OCI-LY3 (cell line): ENCODE measurements around the gene ABCB10.

Source experiments
- H2AFZ ChIP-seq: fragments of 200-600, 300-600 bp; shearing (Covaris generic); 2 replicates; pipeline ENCODE4 v1.6.0; 2014; ENCODE audit warnings: antibody characterized with exemption, low read depth, low read length
- H3K27ac ChIP-seq: fragments of 200-600, 300-600 bp; sonication (generic); 2 replicates; pipeline ENCODE4 v1.5.1; 2014; ENCODE audit warnings: mild to moderate bottlenecking, low read length, moderate library complexity, mixed read lengths
- H3K27me3 ChIP-seq: fragments of 200-600, 300-600 bp; sonication (generic); 2 replicates; pipeline ENCODE4 v1.6.1; 2014; ENCODE audit warnings: low read depth, low read length, mixed read lengths
- H3K36me3 ChIP-seq: fragments of 200-600, 300-600 bp; sonication (generic); replicated peaks from 2 replicates; pipeline ENCODE3; 2014; ENCODE audit warnings: low read depth, low read length, mixed read lengths
- H3K4me1 ChIP-seq: fragments of 300-600, 200-600 bp; sonication (generic); 2 replicates; pipeline ENCODE4 v1.6.1; 2014; ENCODE audit warnings: low read length, mixed read lengths
- H3K4me2 ChIP-seq: fragments of 200-600, 300-600 bp; sonication (generic); 2 replicates; pipeline ENCODE4 v1.6.1; 2014; ENCODE audit warnings: low read length, mixed read lengths
- H3K4me3 ChIP-seq: fragments of 300-600, 200-600 bp; sonication (generic); 2 replicates; pipeline ENCODE4 v1.5.1; 2014; ENCODE audit warnings: antibody characterized with exemption, mild to moderate bottlenecking, low read length, moderate library complexity
- H3K79me2 ChIP-seq: fragments of 300-600, 200-600 bp; shearing (Covaris generic); 2 replicates; pipeline ENCODE4 v1.6.1; 2014; ENCODE audit warnings: mild to moderate bottlenecking, low read length, mixed read lengths
- H3K9ac ChIP-seq: fragments of 300-600, 200-600 bp; shearing (Covaris generic); 2 replicates; pipeline ENCODE4 v1.6.0; 2014; ENCODE audit warnings: mild to moderate bottlenecking, low read length, moderate library complexity
- H3K9me3 ChIP-seq: fragments of 200-600, 300-600 bp; shearing (Covaris generic); 2 replicates; pipeline ENCODE4 v1.6.1; 2014; ENCODE audit warnings: low read length, mixed read lengths; ENCODE audit not compliant: insufficient read depth
- H4K20me1 ChIP-seq: fragments of 200-600, 300-600 bp; sonication (generic); 2 replicates; pipeline ENCODE4 v1.6.1; 2016; ENCODE audit warnings: low read length, mixed read lengths; ENCODE audit not compliant: insufficient read depth
- EZH2phosphoT487 ChIP-seq: fragments of 200-600 bp; shearing (Covaris generic); IDR thresholded peaks from 2 replicates; pipeline ENCODE4 v1.6.1; 2018; ENCODE audit warnings: antibody characterized with exemption, mixed run types, low read depth
- TF ChIP-seq, protein P1 (sequence below): fragments of 200-600, 300-600 bp; sonication (generic); IDR thresholded peaks from 2 replicates; pipeline ENCODE4 v1.5.1; 2014; ENCODE audit warnings: antibody characterized with exemption, low read length, low read depth

The ABCB10 gene

DNA sequence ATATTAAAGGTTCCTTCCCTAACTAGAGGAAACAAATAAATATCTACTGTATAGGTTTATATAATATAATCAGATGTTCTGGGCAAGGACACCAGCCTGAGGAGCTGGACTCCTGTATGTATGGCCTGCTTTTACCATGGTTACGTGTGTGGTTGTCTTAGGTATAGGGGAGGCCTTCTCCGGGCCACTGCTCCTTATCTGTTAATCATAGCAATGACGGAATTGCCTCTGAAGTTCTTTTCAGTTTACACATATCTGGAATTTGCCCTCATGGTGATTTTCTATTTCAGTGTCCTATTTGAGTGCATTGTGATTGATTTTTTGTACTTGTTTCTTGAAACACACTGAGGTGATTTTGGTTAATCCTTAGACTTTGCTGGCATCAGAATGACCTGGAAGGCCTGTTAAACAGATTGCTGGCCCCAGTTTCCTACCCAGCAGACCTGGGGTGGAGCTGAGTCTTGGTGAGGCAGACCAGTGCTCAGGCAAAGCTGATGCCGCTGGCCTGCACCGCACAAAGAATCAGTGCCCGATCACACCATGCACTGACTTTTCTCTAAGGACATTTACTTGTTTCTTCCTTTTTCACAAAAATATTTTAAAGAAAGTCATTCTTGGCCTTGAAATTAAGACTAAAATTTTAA lies 18.5 kb downstream of the ABCB10 start:
- H3K27ac ChIP-seq = no peak overlapping the region
- no peak overlapping the region for H3K4me2 ChIP-seq
- H3K36me3 ChIP-seq = peaks cover 41% of the 10 kb centered on the region
- no peaks in the 10 kb centered on the region for H3K27me3 ChIP-seq
- H3K4me3 ChIP-seq = no peak overlapping the region
- H3K4me1 ChIP-seq = no peaks in the 10 kb centered on the region; the same call in 1 of the 2 replicates
- H3K9ac ChIP-seq = no peak overlapping the region
- no peaks in the 10 kb centered on the region for H3K9me3 ChIP-seq
- no peaks in the 10 kb centered on the region for H3K79me2 ChIP-seq
- H4K20me1 ChIP-seq = no peaks in the 10 kb centered on the region
- TF ChIP-seq, protein P1, sequence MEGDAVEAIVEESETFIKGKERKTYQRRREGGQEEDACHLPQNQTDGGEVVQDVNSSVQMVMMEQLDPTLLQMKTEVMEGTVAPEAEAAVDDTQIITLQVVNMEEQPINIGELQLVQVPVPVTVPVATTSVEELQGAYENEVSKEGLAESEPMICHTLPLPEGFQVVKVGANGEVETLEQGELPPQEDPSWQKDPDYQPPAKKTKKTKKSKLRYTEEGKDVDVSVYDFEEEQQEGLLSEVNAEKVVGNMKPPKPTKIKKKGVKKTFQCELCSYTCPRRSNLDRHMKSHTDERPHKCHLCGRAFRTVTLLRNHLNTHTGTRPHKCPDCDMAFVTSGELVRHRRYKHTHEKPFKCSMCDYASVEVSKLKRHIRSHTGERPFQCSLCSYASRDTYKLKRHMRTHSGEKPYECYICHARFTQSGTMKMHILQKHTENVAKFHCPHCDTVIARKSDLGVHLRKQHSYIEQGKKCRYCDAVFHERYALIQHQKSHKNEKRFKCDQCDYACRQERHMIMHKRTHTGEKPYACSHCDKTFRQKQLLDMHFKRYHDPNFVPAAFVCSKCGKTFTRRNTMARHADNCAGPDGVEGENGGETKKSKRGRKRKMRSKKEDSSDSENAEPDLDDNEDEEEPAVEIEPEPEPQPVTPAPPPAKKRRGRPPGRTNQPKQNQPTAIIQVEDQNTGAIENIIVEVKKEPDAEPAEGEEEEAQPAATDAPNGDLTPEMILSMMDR = no peak
- no peak for TF ChIP-seq EZH2phosphoT487
- H2AFZ ChIP-seq = no peak overlapping the region

GRCh38 chr1:229538945-229539344 lies 19.6 kb downstream of the ABCB10 start:
- Histone ChIP-seq H3K27me3 (no peaks in the 10 kb centered on the region), H3K4me2 (no peak overlapping the region), H2AFZ (no peak overlapping the region), H3K9me3 (no peaks in the 10 kb centered on the region), H3K27ac (no peak overlapping the region), H3K79me2 (no peaks in the 10 kb centered on the region), H3K9ac (no peak overlapping the region), H3K4me3 (no peak overlapping the region), H3K36me3 (peaks cover 37% of the 10 kb centered on the region), H3K4me1 (no peaks in the 10 kb centered on the region; the same call in 1 of the 2 replicates), H4K20me1 (no peaks in the 10 kb centered on the region; the same call in 1 of the 2 replicates)
- TF ChIP-seq, protein P1 = no peak
- TF ChIP-seq EZH2phosphoT487 = no peak

DNA sequence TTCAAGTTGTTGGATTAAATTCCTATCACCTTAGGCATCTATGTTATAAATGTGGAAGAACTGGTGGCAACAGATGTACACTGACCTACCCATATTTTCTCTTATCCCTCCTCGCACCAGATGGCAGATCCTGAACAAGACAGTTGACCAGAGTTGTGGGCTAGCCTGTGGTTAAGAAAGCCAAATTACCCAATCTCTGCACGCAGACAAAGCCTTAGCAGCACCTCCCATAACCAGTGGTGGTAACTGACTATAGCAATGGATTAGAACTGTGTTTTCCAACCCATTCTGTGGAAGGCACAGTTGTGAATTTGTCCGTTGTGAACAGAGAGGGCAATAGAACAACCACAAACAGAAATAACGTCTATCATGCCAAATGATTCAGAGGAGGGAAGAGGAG lies 20.6 kb downstream of the ABCB10 start:
- Histone ChIP-seq H4K20me1 (no peaks in the 10 kb centered on the region; the same call in 1 of the 2 replicates), H3K4me3 (no peak overlapping the region), H3K27me3 (no peaks in the 10 kb centered on the region), H3K79me2 (no peaks in the 10 kb centered on the region), H3K36me3 (peaks cover 37% of the 10 kb centered on the region), H3K27ac (no peak overlapping the region), H3K4me2 (no peak overlapping the region), H3K9ac (no peak overlapping the region), H3K4me1 (no peaks in the 10 kb centered on the region; the same call in 1 of the 2 replicates), H3K9me3 (no peaks in the 10 kb centered on the region), H2AFZ (no peak overlapping the region)
- no peak for TF ChIP-seq EZH2phosphoT487
- TF ChIP-seq, protein P1 = no peak

GRCh38 chr1:229536982-229537381 lies 21.5 kb downstream of the ABCB10 start:
- Histone ChIP-seq H3K4me3 (no peak overlapping the region), H3K4me2 (no peak overlapping the region), H2AFZ (no peak overlapping the region), H3K27me3 (no peaks in the 10 kb centered on the region), H3K79me2 (no peaks in the 10 kb centered on the region), H3K27ac (no peak overlapping the region), H3K4me1 (no peaks in the 10 kb centered on the region), H3K9ac (no peak overlapping the region), H4K20me1 (no peaks in the 10 kb centered on the region; the same call in 1 of the 2 replicates), H3K9me3 (no peaks in the 10 kb centered on the region), H3K36me3 (peaks cover 37% of the 10 kb centered on the region)
- TF ChIP-seq EZH2phosphoT487 = no peak
- TF ChIP-seq, protein P1 = no peak
